Fibroblast of skin of right quadriceps (primary cell): Measurements from ENCODE around the gene PAX7.

Source experiments
- DNase-seq: peaks from one replicate; pipeline ENCODE4 v3.0.0-alpha.2; 2013

PAX7 gene

GRCh38 chr1:18642278-18643095, 11.8 kb downstream of the PAX7 start:
- no peak for DNase-seq

- DNase-seq: no peak
Measured at GRCh38 chr1:18643154-18644012, 12.7 kb downstream of the PAX7 start.

DNA sequence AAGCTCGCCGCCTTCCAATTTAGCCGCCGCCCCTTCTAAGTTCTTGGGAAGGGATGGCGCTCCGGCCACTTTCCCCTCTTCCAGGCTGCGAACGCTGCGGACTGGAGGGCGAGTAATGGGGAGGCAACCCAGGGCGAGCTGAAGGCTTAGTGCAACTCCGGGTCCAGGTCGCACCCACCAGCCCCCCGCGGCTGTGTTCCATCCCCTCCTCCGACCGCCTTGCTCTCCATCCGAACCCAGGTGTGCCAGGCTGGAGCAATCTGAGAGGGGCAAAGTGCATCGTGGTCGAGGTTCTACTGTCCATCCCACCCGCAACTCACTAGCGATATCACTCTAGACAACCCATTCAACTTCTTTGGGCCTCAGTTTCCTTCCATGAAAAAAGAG, 13.4 kb downstream of the PAX7 start:
- no peak for DNase-seq

DNA sequence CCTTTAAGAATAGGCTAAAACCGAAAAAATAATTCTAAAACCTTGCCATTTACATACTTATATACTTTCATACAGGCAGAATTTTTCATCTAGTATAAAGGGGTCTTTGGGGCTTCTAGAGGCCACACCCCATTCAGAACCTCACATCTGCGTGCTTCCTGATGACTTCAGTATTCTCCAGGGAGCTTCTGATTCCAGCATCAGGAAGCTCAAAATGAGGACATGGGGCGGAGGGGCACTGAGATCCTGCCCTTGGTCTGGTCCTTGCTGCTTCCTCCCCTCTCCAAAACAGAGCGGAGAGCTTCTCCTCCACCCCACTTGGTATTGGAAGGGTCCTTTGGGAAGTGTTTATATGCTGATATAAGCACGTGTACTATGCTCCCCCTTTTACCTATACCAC, 13.8 kb downstream of the PAX7 start:
- no peak for DNase-seq

- no peak for DNase-seq
Measured at GRCh38 chr1:18644973-18645746, 14.5 kb downstream of the PAX7 start.

DNA sequence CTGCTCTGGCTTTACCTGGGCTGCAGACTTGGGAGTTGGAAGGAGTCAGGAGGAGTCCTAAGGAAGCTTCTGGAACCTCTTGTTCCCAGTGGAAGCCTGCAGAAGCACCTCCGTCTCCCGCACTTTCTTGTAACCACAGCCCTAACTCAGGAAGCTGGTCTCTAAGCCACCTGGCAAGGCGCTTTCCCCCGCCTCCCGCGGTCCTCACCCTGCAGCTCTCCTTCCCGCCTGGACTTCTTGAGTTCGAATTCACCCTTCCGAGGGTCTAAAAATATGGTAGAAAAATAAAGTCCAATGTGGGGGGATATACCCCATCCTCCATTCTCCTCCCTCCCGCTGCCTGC, 15.1 kb downstream of the PAX7 start:
- no peak for DNase-seq

- no peak for DNase-seq
Measured at GRCh38 chr1:18646091-18646785, 15.6 kb downstream of the PAX7 start.

DNA sequence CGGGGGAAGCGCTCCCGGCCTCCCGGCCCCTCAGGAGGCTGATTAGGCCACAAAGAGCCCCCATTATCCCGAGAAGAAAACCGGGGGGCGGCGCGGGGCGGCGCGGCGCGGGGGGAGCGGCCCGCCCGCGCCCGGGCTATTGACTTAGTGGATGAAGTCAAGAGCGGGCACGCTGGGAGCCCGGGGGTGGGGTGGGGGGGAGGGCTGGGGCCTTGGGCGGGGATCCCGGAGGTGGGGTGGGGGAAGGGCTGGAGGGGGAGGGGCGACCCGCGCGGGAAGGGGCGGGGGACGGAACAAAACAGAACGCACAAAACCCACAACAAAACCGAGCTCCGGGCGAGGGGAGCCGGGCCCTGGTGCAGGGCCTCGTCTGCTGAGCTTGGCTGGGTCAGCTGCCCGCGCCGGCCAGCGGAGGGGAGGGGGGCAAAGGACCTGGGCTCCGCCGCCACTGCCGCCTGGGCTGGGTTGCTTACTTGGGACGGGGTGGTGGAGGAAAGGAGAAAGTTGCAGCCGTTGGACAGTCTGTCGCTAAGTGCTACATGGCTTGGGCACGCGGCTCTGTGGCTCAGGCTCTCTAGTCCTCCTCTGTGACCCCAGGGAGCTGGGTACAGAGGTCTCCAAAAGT, 16.3 kb downstream of the PAX7 start:
- DNase-seq: no peak

DNA sequence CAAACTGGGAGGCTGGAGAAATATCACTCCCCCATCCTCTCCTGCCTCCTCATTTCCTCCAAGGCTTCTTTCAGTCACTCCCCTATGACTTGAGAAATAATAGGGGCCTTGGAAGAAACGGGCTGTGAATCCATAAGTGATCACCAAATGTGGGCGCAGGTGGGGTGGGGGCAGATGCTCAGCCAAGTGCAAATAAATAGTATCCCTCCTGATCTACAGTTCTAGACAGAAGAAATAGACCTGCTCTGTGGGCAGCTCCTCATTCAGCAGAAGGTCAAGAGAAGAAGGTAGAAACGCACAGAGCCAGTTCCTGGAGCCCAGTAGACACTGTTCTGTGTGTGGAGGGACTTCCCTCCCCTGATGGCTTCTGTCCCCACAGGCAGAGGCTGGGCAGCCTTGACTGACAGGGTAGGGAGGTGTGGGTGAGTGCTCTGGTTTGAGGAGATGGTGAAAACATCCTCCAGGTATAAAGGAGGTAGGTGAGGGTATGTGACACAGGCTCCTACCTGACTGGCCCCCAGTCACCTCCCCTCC, 17.1 kb downstream of the PAX7 start:
- no peak for DNase-seq

DNA sequence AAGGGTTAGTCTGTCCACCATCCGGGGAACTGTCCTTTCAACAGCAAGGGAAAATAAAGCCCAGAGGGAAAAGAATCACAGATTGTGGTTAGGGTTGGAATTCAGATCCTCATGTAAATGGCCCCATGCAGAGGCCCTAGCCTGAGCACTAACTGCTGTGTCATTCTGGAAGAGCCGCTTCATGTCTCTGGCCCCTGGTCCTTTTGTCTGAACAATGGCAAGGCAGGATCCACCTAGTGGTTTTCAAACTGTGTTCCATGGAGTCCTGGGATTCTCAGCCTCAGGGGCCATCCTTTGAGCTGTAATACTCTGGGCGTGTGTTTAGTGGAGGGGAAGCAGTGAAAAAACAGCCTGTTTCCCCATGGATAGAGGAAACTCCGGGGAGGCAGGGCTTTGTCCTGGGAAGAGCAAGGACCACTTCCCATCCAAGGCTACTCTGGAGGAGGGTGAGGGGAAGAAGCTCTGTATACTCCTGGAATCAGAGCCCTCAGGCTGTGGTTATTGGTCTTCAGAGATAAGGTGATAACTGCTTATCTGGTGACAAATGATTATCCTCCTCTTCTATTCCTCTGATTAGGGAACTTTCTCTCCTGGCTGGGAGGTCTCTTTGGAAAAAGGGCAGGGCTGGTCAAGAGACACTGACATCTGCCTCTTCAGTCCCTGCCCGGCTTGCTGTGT, 19.2 kb downstream of the PAX7 start:
- no peak for DNase-seq

DNA sequence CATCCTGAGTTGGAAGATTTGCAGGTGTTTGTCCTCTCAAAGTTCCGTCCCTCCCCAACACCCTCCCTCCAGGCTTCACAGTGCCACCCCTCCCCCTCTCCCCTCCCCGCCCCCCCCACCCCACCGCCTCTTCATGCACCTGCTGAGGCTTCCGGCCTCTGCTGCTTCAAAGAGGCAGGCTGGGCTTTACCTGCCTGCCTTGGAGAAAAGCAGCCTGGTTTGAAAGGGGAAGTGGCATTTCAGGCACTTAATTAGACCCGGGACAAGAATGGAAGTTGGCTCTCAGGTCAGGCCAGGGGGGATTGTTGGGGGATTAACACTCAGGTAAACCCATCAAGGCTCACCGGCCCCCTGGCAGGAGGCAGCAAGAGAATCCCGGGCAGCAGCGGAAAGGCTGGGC, 21.1 kb downstream of the PAX7 start:
- no peak for DNase-seq

DNA sequence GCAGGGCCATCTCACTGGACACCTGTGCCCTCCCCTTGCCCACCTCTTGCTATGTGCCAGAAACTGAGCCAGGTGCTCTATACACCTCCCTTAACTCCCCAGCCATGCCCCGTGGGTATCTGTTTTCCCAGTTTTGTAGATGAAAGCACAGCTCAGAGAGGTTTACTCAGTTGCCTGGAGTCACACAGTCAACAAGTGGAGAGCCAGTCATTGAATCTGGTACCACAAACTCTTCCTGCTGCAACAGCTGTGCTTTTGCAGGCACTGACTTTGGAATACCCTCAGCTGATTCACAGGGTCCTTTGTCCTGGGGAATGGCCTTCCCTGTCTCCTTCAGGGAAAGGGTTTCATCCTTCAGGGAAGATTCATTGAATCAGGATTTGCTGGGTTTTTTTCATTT, 22.1 kb downstream of the PAX7 start:
- DNase-seq: no peak

DNA sequence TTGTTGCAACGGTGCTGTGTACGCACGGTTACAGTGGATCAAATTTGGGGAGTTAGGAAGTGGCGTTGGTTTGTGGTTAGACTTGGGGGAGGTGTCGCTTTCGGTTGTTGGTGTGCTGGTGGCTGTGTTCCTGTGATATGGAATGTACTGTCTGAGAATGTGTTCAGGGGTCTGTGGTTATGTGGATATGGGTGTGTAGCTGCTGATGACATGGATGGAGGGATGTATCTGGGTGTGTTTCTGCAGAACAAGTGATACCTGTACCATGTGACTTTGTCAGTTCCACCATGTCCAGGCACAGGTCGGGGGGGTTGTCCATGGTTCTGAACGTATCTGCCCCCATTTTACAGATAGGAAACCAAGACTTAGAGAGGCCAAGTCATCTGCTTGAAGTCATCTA, 22.7 kb downstream of the PAX7 start:
- no peak for DNase-seq

GRCh38 chr1:18653916-18654315, 23.3 kb downstream of the PAX7 start:
- no peak for DNase-seq

DNA sequence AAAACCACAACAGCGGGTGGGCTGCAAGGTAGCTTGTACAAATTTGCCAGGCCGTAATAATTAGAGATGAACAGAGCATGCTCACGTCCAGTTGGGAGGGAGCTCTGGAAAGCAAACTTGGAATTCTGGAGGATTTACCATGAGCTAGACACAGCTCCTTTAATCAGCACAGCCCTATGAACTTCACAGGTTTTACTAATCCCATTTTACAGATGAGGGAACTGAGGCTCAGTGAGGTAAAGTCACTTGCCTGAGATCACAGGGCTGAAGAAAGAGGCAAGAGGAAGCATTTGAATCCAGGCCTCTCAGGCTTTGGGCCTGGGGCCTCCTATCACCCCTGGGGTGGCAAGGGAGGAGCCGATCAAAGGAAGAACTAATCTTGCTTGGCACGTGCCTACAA, 24.0 kb downstream of the PAX7 start:
- DNase-seq: no peak

DNA sequence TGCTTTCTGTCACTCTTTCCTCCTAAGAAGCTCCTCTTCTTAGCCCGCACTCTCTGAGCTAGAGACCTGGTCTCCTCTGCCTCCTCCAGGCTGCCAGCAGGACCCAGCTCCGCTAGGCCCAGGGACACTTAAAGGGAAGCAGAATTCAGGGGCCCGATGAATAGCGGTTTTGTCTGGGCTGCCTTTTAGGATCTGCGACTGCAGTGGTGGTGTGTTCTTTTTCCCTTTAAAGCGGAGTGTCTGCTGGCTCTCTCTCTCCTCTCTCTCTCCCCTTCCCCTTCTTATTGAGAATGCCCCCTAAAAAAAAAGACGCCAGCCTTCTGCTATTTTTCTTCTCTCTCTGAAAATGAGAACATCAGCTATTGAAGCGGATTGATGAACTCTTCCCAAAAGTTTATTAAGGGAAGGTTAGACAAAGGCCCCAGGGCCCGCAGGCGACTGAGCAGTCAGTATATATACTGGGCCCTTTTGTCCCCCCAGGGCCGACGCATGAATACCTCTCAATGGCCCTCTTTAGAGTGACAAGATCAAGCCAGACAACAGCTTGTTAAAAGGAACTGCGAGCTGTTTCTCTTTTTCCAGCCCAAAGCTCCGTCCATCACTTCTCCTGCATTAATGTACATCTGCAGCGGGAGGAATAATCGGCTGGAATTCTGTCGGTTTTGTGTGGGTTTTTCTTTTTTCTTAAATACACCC, 27.0 kb downstream of the PAX7 start:
- DNase-seq: no peak

- no peak for DNase-seq
Measured at GRCh38 chr1:18658831-18659230, 28.2 kb downstream of the PAX7 start.

- no peak for DNase-seq
Measured at GRCh38 chr1:18661404-18662285, 31.0 kb downstream of the PAX7 start.

GRCh38 chr1:18662286-18662639, 31.6 kb downstream of the PAX7 start:
- no peak for DNase-seq

- DNase-seq: no peak
Measured at GRCh38 chr1:18666317-18666920, 35.8 kb downstream of the PAX7 start.
